Glomerular endothelial cell (primary cell): Measurements from ENCODE around the gene PKDCC. TPM values are rescaled to one million over a fixed set of nuclear protein-coding genes. Genes with fewer than 3 reads are reported as not detected.

Experiments used
- DNase-seq: peaks from one replicate; pipeline ENCODE4 v3.0.0-alpha.2; 2011; ENCODE audit warnings: low read depth, low spot score; ENCODE audit errors: extremely low read depth
- total RNA-seq: library from RNA; depleted of rRNA; stranded (reverse); fragments of >200 nt; gene quantifications from 2 replicates; pipeline ENCODE4 v1.2.3, GENCODE V29; 2015

Gene PKDCC
- total RNA-seq, result 4.0 and 8.5 TPM in 2 replicates

GRCh38 chr2:42047488-42048298 is at the start of gene PKDCC:
PKDCC (plus strand) TSS chr2:42048021; CDS start chr2:42048200, 179 bp downstream.
- DNase-seq, result no peak

DNA sequence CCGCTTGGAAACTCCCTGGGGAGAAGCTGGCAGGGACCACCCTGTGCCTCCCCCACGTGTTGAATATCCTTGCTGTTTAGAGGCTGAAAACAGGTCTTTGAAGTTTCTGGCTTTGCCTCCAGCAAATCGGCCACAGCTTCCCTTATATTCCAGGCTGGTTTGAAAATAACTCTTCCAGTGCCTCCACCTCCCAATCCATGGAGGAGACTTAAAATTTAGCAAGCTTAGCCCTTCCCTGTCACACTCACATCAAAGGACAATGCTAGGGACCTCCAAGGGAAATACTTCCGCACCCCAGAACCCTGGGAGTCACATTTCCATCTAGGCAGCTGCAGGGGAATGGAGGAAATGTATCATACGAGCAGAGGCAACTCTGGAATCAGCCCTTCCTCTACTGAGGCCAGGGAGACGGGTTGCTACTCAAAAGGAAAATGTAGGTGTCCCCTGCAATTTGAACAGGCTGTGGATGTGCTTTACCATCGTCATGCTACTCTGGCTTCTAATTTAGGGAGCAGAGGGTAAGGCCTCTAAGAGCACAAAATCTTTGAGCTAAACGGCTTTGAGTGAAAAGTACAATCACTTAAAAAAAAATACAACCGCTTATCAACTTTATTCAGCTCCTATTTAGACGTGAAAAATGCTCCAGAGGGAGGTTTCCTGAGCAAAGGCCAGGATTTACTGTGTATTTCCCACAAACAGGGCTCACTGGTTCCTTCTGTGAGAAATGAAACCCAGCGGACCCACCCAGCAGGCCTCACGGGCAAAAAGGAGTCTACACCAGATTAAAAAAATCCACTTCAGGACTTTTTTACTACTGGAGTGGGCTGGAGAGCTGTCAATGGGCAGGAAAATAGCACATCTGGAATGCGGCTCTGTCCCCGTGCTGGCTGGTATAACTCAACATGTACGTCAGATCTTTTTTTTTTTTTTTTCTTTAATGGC is 49.4 kb upstream of the PKDCC start:
- no peak for DNase-seq

GRCh38 chr2:41999128-41999480 is 48.7 kb upstream of the PKDCC start:
- no peak for DNase-seq

- no peak for DNase-seq
Measured at GRCh38 chr2:41999592-42000281, 48.1 kb upstream of the PKDCC start.

DNA sequence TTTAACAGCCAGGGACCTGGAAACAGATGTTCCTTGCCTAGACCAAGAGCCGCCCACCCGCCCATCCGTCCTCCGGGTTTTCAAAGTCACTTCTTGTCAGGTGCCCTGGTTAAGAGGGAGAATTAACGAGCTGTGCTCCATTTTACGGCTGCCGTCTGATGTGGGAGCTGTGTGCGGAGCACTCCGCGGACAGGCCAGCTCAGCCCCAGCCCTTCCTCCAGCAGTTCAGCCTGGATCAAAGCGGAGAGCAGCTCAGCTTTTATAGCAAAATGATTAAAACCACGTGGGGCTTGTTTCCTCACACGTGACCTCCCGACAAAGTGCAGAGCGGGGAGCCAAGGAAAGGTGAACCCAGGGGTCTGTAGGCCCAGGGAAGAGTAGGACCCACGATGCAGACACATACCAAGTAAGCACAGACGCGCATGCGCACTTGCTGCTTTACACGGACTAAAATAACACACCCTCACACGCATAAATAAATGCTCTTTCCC is 46.1 kb upstream of the PKDCC start:
- no peak for DNase-seq

DNA sequence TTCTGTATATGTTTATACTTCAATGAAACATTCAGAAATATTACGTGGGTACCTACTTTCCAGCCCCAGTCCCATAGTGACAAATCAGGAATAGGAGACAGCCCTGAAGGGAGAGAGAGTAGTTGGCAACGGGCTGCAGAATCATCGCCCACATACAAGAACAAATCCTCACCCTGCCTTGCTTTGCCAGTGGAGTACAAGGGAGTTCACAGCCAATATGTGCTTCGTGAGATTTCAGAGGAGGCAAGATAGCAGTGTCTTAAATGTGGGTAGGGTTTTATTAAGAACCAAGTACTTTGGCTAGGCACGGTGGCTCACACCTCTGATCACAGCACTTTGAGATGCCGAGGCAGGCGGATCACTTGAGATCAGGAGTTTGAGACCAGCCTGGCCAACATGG is 40.3 kb upstream of the PKDCC start:
- no peak for DNase-seq

DNA sequence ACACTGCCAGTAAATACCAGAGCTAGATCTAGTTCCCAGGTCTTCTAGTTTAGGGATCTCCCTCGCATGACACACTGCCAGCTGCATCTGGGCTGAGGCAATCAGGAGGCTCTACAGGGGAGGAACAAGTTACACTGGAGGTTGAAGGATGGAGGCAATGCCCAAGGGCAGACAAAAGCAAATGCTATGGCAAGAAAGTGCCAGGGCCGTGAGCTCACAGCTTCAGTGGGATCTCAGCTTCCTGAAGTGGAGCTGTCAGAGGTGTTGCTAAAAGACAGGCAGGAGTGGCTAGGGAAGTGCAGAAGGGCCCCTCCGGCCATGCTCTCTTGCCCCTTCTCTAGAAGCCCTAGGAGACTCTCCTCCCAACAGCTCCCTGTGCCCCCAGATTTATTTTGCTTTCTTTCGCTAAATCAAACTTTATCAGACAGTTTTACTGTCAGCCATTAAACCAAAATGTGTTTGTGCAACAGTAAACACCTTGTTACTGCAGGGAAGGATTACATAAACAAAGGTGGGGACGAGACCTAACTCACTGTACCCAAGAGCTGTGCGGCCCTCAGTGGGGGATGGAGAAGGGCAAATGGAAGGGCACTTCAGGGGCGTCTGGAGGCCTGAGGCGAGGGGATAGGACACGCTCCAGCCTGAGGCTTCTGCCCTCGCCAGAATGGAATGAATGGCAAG is 39.4 kb upstream of the PKDCC start:
- no peak for DNase-seq

DNA sequence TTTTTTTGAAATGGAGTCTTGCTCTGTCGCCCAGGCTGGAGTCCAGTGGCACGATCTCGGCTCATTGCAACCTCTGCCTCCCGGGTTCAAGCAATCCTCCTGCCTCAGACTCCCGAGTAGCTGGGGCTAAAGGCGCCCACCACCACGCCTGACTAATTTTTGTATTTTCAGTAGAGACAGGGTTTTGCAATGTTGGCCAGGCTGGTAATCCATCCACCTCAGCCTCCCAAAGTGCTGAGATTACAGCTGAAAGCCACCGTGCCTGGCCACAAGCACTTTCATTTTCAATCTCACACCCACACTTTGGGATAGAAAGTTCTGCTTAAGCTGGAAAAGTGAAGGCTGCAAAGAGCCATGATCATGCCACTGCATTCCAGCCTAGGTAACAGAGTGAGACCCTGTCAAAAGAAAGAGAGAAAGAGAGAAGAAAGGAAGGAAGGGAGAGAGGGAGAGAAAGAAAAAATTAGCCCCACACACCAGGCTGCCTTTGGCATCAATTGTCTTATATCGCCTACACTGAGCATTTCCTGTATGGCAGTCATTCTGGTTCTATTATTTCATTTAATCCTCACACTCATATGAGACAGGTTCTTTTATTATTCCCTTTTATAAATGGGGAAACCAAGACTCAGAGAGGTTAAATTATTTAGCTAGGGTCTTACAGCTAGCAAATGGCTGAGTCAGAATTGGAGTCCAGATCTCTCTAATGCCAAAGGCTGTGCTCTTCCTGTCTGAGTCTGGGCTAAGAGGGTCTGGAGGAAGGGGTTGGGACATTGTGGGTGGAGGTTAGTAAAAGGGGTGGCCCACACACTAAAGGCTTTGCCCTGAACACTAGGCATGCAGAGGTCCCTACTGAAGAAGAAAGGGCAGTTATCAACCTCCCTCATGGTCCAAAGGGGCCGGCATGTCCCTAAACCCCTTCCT is 37.9 kb upstream of the PKDCC start:
- DNase-seq, result no peak

DNA sequence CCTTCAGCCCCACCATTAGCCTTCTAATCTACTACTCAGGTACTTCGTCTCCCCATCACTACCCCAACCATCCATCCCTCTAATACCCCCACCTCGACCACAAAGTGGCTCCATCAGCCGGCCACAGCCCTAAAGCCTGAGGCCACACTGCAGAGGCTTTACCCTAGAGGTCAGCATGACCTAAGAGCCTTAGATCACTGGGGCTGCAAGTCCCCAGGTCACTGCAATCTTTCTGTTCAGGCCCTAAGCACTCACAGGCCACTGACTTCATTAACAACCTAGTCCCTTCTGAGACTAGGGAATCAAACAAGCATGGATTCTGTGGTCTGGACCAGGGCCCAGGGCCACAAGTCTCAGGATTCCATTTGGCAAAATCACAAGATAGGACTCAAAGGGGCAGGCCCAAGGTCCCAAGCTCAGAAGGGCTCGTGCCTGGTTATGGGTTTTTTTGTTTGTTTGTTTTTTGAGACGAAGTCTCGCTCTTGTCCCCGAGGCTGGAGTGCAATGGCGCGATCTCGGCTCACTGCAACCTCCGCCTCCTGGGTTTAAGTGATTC is 37.0 kb upstream of the PKDCC start:
- no peak for DNase-seq

DNA sequence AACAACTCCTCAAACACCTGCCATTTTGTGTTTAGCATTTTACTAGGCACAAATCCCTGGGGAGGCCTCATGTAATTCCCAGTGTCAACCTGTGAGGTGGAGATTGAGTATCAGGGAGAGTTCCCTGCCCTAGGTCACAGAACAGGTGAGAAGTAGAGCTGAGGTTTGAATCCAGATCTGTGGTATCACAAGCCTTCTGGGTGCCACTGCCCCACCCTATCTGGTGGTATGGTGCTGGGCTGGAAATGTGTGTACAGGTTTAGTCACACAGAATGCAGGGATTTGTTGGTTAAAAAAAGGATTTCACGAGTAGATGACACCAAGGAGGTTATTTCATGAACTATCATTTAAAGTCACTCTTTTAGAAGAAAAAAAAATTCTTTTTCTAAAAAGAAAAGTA is 35.7 kb upstream of the PKDCC start:
- DNase-seq, result no peak

- no peak for DNase-seq
Measured at GRCh38 chr2:42012651-42013050, 35.2 kb upstream of the PKDCC start.

DNA sequence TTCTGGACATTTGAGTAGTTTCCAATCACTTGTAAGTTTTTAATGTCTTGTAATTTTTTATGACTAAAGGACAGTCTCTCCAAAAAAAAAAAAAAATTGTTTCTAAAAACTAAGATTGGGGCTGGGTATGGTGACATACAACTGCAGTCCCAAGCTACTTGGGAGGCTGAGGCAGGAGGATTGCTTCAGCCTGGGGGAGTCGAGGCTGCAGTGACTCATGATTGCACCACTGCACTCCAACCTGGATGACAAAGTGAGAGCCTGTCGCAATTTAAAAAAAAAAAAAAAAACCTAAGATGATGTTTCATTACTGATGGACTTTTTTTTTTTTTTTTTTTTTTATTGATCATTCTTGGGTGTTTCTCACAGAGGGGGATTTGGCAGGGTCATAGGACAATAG is 34.4 kb upstream of the PKDCC start:
- DNase-seq, result no peak

- no peak for DNase-seq
Measured at GRCh38 chr2:42021464-42021863, 26.4 kb upstream of the PKDCC start.

DNA sequence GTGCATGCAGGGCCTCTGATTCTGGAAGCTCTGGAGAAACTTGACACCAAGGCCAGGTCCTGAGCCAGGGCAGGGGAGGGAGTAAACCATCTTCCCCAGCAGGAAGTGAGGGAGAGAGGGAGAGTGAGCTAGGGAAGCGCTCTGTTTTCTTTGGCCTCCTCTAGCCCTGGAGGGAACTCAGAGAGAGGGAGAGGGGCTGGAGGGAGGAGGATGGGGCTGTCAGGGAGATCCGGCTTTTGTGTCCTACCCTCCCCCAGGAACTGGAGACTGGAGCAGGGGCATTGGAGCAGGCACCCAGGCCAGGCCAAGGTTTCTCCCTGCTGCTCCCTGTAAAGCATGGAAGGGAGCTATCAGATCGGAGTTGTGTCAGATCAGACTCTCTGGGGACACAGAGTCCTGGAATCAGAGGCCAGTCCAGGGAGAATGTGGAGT is 22.7 kb upstream of the PKDCC start:
- no peak for DNase-seq

- no peak for DNase-seq
Measured at GRCh38 chr2:42026272-42026671, 21.5 kb upstream of the PKDCC start.

GRCh38 chr2:42028571-42029148 is 19.2 kb upstream of the PKDCC start:
- DNase-seq, result no peak

GRCh38 chr2:42029171-42029570 is 18.6 kb upstream of the PKDCC start:
- no peak for DNase-seq

DNA sequence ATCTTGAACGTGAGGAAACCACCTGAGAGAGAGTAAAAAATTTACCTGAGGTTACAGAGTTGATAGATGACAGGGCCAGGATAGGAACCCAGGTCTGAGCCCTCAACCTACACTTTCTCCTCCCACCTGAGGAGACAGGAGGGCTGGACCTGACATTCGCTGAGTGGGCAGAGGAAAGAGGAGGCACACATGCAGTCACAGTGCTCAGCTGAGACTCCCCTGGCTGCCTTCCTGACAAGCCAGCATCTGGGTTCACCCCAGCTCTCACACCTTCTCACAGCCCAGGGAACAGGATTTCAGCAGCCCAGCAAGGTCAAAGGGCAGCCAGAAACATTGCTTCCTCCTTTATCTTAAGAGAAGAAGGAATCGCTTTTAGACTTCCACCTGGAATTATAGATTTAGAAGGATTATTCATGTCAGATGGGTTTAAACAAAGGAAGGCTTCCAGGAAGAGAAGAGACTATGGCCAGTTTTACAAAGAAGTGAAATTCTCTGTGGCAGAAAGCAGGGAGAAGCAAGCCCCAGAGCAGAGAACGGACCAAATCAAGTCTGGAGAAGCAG is 18.1 kb upstream of the PKDCC start:
- no peak for DNase-seq
